HG03103 (cell line): ENCODE results near the gene NEDD4.
"Not testable (repeated sequence)": the region's sequence is repeated elsewhere in the genome, so short reads cannot be mapped to it uniquely, and the experiment has no call there.

Experiments
- ATAC-seq: cut with Tn5 transposase; IDR thresholded peaks from one replicate; pipeline ENCODE4 v1.9.1; 2021; ENCODE audit warnings: low read depth; ENCODE audit not compliant: unreplicated experiment

NEDD4 gene

GRCh38 chr15:56007053-56007452 is 13.6 kb upstream of the NEDD4 start:
- not testable (repeated sequence) for ATAC-seq

GRCh38 chr15:56006371-56006770 is 13.0 kb upstream of the NEDD4 start:
- not testable (repeated sequence) for ATAC-seq

- not testable (repeated sequence) for ATAC-seq
These were observed 10.9 kb upstream of the NEDD4 start for GRCh38 chr15:56004281-56004680.

- not testable (repeated sequence) for ATAC-seq
These were observed 10.4 kb upstream of the NEDD4 start for GRCh38 chr15:56003777-56004176.

DNA sequence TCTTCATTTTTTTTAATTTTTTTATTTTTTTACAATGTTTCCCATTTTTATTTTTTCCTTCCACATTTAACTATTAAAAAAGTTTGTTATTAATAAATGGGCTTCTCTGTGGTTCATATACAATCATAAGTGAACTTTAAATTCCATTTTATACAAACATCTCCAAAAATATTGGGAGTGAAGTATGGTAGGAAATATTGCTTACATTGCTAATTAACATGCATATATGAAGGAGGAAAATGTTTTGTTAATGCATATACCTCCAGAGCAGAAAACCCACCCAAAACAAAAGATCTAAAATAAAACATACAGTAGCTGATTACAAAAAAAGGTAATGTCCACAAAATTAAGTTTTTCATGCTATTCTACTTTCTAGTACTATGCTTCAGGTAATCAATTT is 9.9 kb upstream of the NEDD4 start:
- ATAC-seq = not testable (repeated sequence)

- no peak for ATAC-seq
These were observed 8.2 kb upstream of the NEDD4 start for GRCh38 chr15:56001471-56002078.

- no peak for ATAC-seq
These were observed 6.2 kb upstream of the NEDD4 start for GRCh38 chr15:55999658-56000057.

GRCh38 chr15:55998478-55998877 is 5.1 kb upstream of the NEDD4 start:
- ATAC-seq = no peak

DNA sequence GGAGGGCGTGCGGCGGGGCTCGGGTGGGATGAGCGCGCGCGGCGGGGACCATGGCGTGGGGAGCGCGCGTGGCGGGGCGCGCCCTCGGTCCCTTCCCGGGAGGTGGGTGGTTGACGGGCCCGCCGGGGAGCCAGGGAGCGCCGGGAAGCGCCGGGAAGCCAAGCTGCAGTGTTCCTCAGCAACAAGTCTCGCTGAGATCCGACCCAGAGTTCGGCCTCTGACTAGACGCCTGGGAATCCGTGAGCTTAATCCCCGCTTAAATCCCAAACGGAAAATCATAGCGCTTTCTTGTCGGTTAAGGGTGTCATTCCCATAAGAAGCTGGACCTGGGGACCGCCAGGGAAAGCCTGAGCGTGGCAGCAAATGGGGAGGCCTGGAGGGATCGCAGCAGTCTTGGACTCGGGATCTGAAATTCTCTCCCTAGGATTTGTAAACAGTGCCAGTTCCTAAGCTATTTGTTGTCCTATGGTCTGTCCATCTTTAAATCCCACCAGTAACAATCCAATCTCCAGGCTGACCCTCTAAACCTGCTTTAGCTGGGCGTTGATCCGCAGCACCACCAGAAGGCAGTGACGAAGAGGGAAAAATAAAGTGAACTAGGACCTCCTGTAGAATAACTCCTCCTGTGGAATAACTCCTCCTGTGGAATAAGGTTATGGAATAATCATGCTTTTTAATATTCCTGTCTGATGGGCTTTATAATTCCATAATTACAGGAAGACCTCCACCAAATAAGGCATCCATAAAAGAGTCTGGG is 570 bp upstream of the NEDD4 start:
- ATAC-seq = no peak

GRCh38 chr15:55992769-55993110 is 672 bp downstream of the NEDD4 start:
- ATAC-seq = no peak

DNA sequence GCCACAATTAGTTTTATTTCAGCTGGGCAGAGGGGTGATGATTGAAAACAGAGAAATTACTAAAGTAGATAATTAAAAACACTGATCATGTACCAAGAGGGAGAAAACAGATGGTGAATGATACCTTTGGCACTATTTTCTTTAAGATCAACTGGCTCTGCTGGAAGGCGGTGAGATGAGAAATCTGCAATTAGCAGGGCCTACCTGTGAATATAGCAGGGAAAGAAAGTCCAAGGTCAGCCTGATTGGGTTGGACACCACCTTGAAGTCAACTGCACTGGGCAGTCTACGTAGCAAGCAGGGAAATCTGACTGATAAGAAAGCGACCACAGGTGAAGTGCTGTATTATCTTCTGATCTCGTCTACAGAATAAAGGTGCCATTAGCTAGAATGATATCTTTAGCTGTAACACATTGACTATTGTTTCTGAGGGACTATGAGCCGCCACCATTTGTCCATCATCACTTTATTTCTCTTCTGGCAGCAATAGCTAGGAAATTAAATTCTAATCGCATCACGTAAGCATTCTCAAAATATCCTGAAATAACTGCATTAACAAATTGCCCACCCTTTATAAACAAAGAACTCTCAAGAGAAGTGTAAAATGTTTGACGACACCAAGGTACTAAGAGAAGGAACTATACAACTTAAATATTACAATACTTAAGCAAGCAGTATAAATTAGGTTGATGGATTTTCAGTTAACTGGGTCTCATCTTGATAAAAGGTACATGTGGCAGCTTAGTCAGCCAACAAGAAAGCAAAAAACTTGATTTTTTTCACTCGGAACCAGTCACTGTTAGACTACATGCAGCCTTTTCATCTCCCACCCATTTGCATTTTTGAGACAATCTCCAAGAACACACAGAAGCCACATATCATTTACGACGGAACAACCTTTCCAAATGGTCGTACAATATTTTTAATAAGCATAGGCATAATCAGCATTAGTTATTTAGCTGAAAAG is 1.3 kb downstream of the NEDD4 start:
- ATAC-seq = no peak

DNA sequence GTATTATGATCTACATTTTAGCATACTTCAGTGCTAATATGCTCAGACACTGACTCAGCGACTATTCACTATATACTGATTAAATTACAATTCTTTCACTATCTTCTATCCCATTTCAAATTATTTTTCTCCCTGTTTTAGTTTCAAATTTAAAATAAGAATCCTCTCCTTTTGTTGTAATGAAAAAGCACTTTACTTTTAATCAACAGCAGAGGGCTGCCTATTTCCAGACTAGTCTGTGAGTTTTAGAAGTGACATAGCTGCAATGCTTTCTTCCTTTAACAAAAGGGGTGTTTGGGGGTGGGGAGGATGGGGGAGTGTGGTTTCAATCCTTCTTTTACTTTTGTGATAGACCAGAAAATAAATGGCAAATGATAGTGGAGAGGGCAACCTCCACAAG is 2.4 kb downstream of the NEDD4 start:
- ATAC-seq = no peak

DNA sequence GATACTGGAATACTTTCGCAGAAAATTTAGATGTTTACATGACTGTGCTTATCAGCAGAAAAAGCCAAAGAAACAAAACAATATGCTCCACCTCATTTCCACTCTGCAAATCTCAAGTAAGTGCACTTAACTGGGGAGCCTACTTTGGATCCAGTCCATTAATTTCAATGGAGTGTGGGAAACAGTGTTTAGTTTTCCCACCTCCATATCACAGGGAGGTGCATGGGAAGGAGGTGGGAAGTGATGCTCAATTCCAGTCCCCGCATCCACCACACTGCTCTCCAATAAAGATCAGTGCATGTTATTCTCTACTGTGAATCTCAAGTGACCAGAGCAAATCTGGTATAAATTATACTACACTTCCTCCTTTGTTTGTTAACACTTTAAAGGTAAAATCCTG is 2.9 kb downstream of the NEDD4 start:
- no peak for ATAC-seq

DNA sequence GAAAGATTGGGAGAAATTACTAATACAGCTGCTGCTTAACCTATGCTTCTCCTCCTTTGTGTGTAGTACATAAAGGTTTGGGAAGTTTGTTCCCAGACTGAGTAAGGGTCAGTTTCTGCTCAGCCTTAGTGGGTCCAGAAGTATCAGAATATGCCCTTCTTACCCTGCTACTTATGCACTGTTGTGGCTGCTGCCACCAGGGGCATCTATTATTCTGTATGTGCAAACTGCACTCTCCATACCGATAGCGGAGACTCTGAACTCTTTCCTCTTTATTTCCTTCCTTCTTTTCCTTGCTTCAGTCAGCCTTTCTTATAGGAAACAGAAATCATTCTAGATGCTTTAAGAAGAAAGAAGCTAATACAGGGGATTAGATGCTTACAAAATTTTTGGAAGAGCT is 4.0 kb downstream of the NEDD4 start:
- no peak for ATAC-seq

DNA sequence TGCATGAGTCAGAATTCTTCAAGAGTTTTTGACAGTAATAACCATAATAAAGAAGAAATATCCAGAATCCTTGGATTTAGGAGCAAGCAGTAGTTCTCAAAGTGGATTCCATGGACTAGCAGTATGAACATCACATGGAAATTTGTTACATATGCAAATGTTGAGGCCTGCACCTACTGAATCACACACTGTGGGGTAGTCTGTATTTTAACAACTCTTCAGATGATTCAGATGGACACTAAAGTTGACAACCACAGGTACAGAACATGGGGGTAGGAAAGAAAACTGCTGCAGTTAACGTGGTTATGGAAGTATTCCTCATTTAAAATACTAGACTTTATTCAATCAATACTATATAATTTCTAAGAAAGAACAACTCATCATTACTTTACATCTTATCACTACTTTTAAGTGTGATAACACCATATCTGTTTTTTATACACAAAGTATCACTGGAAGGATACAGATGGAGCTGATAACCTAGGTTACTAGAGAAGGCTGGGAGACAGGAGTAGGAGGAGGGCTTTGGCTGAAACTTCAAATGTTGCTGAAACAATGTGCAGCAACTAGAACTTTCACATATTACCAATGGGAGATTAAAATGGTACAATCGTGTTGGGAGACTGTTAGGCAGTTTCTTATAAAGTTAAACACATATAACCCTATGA is 11.7 kb downstream of the NEDD4 start:
- no peak for ATAC-seq

GRCh38 chr15:55980511-55980910 is 12.9 kb downstream of the NEDD4 start:
- no peak for ATAC-seq

- no peak for ATAC-seq
These were observed 16.2 kb downstream of the NEDD4 start for GRCh38 chr15:55977231-55977630.

DNA sequence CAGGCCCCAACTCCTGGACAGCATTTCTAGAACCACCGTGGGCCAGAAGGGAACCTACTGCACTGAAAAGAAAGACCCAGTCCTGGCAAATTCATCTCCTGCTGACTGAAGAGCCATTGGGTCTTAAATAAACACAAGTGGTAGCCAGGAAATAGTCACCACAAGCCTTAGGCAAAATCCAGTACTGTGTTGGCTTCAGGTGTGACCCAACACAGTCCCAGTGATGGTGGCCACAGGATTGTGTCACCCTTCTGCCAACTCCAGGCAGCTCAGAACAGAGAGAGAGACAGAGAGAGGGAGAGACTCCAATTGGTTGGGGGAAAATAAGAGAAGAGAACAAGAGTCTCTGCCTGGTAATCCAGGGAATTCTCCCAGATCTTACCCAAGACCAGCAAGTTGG is 23.1 kb downstream of the NEDD4 start:
- ATAC-seq = no peak

- no peak for ATAC-seq
These were observed 23.8 kb downstream of the NEDD4 start for GRCh38 chr15:55969582-55969981.

DNA sequence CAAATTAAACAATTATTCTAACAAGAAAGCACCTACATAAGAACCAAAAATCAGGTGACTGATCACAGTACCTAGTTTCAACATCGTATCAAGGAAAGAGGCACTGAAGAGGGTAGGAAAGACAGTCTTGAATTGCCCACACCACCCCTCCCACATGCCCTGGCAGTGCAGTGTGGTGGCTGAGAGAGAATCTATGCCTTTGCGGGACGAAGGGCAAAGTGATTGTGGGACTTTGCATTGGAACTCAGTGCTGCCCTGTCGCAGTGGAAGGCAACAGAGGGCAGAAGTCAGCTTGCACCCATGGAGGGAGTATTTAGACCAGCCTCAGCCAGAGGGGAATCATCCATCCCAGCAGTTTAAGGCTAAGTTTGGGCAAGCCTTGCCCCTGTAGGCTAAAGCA is 24.5 kb downstream of the NEDD4 start:
- ATAC-seq = no peak

GRCh38 chr15:55965091-55965490 is 28.3 kb downstream of the NEDD4 start:
- no peak for ATAC-seq
